ENCODE data around the gene NPNT.

The NPNT gene

DNA sequence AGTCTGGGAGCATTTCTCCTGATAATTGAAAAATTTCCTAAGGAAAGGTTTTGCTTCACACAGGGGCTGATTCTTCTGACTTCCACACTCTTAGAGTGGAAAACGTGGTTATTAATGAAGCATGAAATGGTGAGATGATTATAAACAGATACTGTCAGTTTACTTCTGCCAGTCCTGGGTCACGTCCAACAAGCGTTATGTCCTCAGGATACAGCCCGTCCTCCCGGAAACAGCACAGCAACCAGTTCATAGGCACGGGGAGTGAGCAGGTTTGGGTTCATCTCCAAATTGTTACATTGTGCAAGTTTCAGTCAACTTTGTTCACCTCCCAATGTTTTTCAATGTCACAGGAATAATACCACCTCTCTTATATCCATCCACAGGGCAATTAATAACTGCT is 98.8 kb downstream of the NPNT start:
- Histone ChIP-seq H4K20me1 (ENCODE audit: insufficient read depth, low read length) (no peaks in the 10 kb centered on the region), H3K4me1 (ENCODE audit: insufficient read depth, low read length, severe bottlenecking) (no peaks in the 10 kb centered on the region), H2AFZ (ENCODE audit: low read length) (no peak overlapping the region), H3F3A (ENCODE audit: insufficient read depth, low read length) (no peaks in the 10 kb centered on the region), H3K9ac (ENCODE audit: low read length) (no peak overlapping the region), H3K36me3 (ENCODE audit: insufficient read depth, low read length) (no peaks in the 10 kb centered on the region), H3K9me3 (ENCODE audit: low read length) (no peaks in the 10 kb centered on the region), H3K4me3 (ENCODE audit: low read depth, low read length, poor library complexity, severe bottlenecking) (no peak overlapping the region), H3K4me2 (ENCODE audit: low read length) (no peak overlapping the region), H3K27me3 (ENCODE audit: insufficient read depth, low read length) (no peaks in the 10 kb centered on the region), H3K27ac (ENCODE audit: low read depth, low read length, poor library complexity, severe bottlenecking) (no peak overlapping the region), H3K9me2 (ENCODE audit: low read depth, low read length) (no peaks in the 10 kb centered on the region), H3K79me2 (ENCODE audit: insufficient read depth, low read length) (no peaks in the 10 kb centered on the region)
- no peak for TF ChIP-seq EZH2 (IDR thresholded peaks at IDR 0.05; ENCODE audit: borderline replicate concordance, low read length)
- TF ChIP-seq, protein P1, sequence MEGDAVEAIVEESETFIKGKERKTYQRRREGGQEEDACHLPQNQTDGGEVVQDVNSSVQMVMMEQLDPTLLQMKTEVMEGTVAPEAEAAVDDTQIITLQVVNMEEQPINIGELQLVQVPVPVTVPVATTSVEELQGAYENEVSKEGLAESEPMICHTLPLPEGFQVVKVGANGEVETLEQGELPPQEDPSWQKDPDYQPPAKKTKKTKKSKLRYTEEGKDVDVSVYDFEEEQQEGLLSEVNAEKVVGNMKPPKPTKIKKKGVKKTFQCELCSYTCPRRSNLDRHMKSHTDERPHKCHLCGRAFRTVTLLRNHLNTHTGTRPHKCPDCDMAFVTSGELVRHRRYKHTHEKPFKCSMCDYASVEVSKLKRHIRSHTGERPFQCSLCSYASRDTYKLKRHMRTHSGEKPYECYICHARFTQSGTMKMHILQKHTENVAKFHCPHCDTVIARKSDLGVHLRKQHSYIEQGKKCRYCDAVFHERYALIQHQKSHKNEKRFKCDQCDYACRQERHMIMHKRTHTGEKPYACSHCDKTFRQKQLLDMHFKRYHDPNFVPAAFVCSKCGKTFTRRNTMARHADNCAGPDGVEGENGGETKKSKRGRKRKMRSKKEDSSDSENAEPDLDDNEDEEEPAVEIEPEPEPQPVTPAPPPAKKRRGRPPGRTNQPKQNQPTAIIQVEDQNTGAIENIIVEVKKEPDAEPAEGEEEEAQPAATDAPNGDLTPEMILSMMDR (IDR thresholded peaks at IDR 0.05; ENCODE audit: low read length), result no peak

DNA sequence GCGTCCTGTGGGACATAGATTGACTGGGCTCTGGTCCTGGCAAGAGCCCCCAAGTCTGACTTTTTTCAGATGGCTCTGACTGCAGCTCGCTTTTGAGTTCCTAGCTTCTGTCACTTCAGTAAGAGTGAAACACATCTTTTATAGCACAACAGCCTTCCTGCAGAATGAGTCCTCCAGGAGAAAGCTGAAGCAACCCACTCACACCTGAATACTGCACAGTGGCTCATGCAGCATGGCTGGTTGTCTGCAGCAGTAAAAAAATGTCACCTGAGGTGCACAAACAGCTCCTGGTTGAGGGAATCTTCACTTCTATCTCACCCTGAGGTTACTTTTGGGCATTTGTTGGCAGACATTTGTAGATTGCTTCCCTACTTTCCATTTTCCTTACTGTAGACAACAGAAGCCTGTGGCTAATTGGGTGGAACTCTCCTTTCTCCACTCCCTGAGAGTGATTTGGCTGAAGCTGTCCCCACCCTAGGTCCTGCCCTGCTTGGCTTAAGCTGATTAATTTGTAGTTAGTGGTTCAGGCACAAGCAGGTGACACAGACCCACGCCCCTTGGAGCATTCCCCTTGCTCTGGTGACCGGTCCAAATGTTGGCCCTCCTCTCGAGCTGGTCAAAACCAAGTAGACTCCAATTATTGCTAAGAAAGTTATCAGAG is 99.7 kb downstream of the NPNT start:
- Histone ChIP-seq H3K4me2 (ENCODE audit: low read length) (no peak overlapping the region), H3K4me3 (ENCODE audit: low read depth, low read length, poor library complexity, severe bottlenecking) (no peak overlapping the region), H3K27ac (ENCODE audit: low read depth, low read length, poor library complexity, severe bottlenecking) (no peak overlapping the region), H3K9ac (ENCODE audit: low read length) (no peak overlapping the region), H3K9me3 (ENCODE audit: low read length) (no peaks in the 10 kb centered on the region), H3K9me2 (ENCODE audit: low read depth, low read length) (no peaks in the 10 kb centered on the region), H2AFZ (ENCODE audit: low read length) (no peak overlapping the region), H3K79me2 (ENCODE audit: insufficient read depth, low read length) (no peaks in the 10 kb centered on the region), H4K20me1 (ENCODE audit: insufficient read depth, low read length) (no peaks in the 10 kb centered on the region), H3F3A (ENCODE audit: insufficient read depth, low read length) (no peaks in the 10 kb centered on the region), H3K36me3 (ENCODE audit: insufficient read depth, low read length) (no peaks in the 10 kb centered on the region), H3K27me3 (ENCODE audit: insufficient read depth, low read length) (no peaks in the 10 kb centered on the region), H3K4me1 (ENCODE audit: insufficient read depth, low read length, severe bottlenecking) (no peaks in the 10 kb centered on the region)
- TF ChIP-seq, protein P1 (IDR thresholded peaks at IDR 0.05; ENCODE audit: low read length), result no peak
- no peak for TF ChIP-seq EZH2 (IDR thresholded peaks at IDR 0.05; ENCODE audit: borderline replicate concordance, low read length)

DNA sequence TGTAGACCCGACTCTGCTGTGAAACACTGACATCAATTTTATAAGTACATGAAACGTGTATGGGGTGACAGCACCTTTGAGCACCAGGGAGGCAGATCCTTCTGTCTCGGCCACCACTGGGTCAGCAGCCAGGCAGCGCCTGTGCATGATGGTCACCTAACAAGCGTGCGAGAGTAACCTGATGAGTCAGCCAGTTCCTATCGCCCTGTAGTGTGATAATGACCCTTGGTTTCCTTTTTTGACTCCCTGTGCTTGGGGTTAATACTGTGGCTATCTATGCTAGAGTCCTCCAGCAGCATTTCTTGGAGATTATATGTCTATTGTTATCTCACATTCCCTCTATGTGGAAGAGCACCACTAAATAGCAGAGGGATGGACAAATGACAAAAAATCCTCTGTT is 101.6 kb downstream of the NPNT start:
- Histone ChIP-seq H3K4me2 (ENCODE audit: low read length) (no peak overlapping the region), H3K9ac (ENCODE audit: low read length) (no peak overlapping the region), H2AFZ (ENCODE audit: low read length) (no peak overlapping the region), H3K9me3 (ENCODE audit: low read length) (no peaks in the 10 kb centered on the region), H3F3A (ENCODE audit: insufficient read depth, low read length) (no peaks in the 10 kb centered on the region), H3K27ac (ENCODE audit: low read depth, low read length, poor library complexity, severe bottlenecking) (no peak overlapping the region), H4K20me1 (ENCODE audit: insufficient read depth, low read length) (no peaks in the 10 kb centered on the region), H3K4me1 (ENCODE audit: insufficient read depth, low read length, severe bottlenecking) (no peaks in the 10 kb centered on the region), H3K36me3 (ENCODE audit: insufficient read depth, low read length) (no peaks in the 10 kb centered on the region), H3K79me2 (ENCODE audit: insufficient read depth, low read length) (no peaks in the 10 kb centered on the region), H3K27me3 (ENCODE audit: insufficient read depth, low read length) (no peaks in the 10 kb centered on the region), H3K4me3 (ENCODE audit: low read depth, low read length, poor library complexity, severe bottlenecking) (no peak overlapping the region), H3K9me2 (ENCODE audit: low read depth, low read length) (no peaks in the 10 kb centered on the region)
- TF ChIP-seq, protein P1 (IDR thresholded peaks at IDR 0.05; ENCODE audit: low read length), result no peak
- no peak for TF ChIP-seq EZH2 (IDR thresholded peaks at IDR 0.05; ENCODE audit: borderline replicate concordance, low read length)
